ENCODE data around the gene EGFL7. TPM values are rescaled to one million over a fixed set of nuclear protein-coding genes. Genes with fewer than 3 reads are reported as not detected.

EGFL7 gene
- total RNA-seq, 2 experiments from 2014 or later: 1.1 to 1.6 TPM

DNA sequence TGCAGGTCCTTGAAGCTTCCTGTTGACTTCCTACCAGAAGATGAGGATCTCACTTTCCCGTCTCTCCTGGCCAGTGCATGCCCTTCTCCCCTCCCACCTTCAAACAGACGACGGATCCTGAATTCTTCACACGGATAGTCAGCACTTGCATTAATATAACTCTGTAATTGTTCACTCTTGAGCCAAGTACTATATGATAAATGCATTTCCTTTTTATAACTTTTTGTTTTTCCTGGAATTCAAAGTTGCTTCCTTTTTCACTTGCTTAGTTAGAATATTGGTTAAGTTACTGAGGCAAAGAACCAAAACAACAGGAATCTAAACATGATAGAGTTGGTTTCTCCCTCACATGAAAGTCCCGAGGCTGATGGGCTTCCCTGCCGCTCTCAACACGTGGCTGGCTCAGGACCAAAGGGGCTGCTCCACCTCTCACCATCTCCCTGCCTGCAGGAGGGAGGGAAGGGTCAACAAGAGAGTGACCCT is 20.2 kb upstream of the EGFL7 start:
- peaks cover 15% of the 10 kb centered on the region for H3K27me3 Mint-ChIP-seq
- H3K4me3 Mint-ChIP-seq: no peak overlapping the region
- no peak for DNase-seq
- ChIA-PET POLR2A (no interaction called here), CTCF (interaction anchor here (0.9 to 3.5 kb wide), 5 partner anchors 37 to 158 kb away, joined by 3 to 16 read pairs (median 3); no protein-coding TSS in a partner anchor)
- no peak for ATAC-seq
- no peaks in the 10 kb centered on the region for H3K36me3 Mint-ChIP-seq (ENCODE audit: low read depth)
- H3K9me3 Mint-ChIP-seq: no peaks in the 10 kb centered on the region
- intact Hi-C loops (cut with micrococcal nuclease): no loop called here
- TF ChIP-seq CTCF (IDR thresholded peaks at IDR 0.05): no peak
- no peaks in the 10 kb centered on the region for H3K4me1 Mint-ChIP-seq (ENCODE audit: low read depth)
- no peak overlapping the region for H3K27ac Mint-ChIP-seq

GRCh38 chr9:136643596-136644342 is 18.9 kb upstream of the EGFL7 start:
- CTCF ChIA-PET: interaction anchor here (0.7 to 3.5 kb wide), 8 partner anchors 9 to 160 kb away, joined by 3 to 16 read pairs (median 3); no protein-coding TSS in a partner anchor
- H3K9me3 Mint-ChIP-seq: no peaks in the 10 kb centered on the region
- POLR2A ChIA-PET: no interaction called here
- ATAC-seq (no peak), DNase-seq (no peak)
- H3K27ac Mint-ChIP-seq: no peak overlapping the region
- H3K27me3 Mint-ChIP-seq: peaks cover 17% of the 10 kb centered on the region
- no peaks in the 10 kb centered on the region for H3K36me3 Mint-ChIP-seq (ENCODE audit: low read depth)
- intact Hi-C loops (cut with micrococcal nuclease): no loop called here
- TF ChIP-seq CTCF (IDR thresholded peaks at IDR 0.05): no peak
- no peak overlapping the region for H3K4me3 Mint-ChIP-seq
- H3K4me1 Mint-ChIP-seq (ENCODE audit: low read depth): no peaks in the 10 kb centered on the region

DNA sequence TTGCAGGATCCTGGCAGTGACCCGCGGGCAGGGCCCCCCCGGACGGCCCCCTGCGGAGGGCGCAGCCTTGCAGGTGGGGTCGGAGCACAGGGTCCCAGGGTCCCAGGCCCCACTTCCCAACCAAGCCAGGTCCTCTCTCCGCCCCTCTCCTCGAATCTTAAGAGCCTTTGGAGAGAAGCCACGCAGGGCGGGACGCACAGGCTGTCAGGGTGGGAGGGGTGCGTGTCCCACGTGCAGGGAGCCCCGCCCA is 18.4 kb upstream of the EGFL7 start:
- Mint-ChIP-seq H3K9me3 (no peaks in the 10 kb centered on the region), H3K4me1 (ENCODE audit: low read depth) (no peaks in the 10 kb centered on the region), H3K4me3 (no peak overlapping the region), H3K27ac (no peak overlapping the region), H3K27me3 (peaks cover 19% of the 10 kb centered on the region), H3K36me3 (ENCODE audit: low read depth) (no peaks in the 10 kb centered on the region)
- intact Hi-C loops (cut with micrococcal nuclease): no loop called here
- ChIA-PET CTCF (interaction anchor here (0.7 to 3.5 kb wide), 5 partner anchors 9 to 160 kb away, joined by 3 to 16 read pairs (median 4); no protein-coding TSS in a partner anchor), POLR2A (no interaction called here)
- DNase-seq (no peak), ATAC-seq (no peak)
- TF ChIP-seq CTCF (IDR thresholded peaks at IDR 0.05): no peak

DNA sequence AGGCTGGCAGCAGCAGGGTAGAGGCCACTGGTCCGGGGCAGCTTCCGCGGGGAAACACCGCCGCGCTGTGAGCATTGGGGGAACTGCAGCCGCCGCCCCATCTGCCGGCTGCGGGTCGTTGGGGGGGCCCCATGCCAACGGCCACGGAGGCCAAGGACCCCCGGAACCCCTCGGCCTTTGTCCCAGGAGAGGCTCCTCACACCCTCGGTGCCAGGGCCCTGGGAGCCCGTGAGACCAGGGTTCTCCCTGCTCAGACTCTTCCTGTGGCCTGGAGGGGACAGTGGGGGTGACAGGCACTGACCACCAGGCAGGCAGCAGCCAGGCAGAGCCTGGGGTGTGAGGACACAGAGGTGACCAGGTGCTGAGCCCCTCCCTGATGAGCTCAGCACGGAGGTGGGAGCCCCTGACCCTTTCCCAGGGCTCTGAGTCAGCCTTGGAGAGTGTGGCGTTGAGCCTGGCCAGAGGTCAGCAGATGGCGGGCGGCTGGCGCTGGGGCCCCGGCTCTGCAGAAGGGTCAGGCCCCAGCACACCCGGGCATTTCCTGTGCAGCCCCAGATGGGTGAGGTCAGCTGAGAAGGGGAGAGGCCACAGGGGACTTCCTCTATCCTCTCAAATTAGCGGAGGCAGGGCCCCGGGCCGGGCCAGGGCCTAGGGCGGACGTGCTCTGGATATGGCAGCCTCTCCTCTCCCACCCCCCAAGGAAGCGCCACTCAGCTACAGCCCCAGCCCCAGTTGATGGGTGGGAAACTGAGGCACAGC is 17.9 kb upstream of the EGFL7 start:
- Mint-ChIP-seq H3K4me1 (ENCODE audit: low read depth) (no peaks in the 10 kb centered on the region), H3K27ac (no peak overlapping the region), H3K27me3 (peaks cover 19% of the 10 kb centered on the region), H3K9me3 (no peaks in the 10 kb centered on the region), H3K36me3 (ENCODE audit: low read depth) (no peaks in the 10 kb centered on the region), H3K4me3 (no peak overlapping the region)
- POLR2A ChIA-PET: interaction anchor here (0.9 kb wide), 1 partner anchor 83 kb away, joined by 4 read pairs; no protein-coding TSS in a partner anchor
- peak; percentile 84 for DNase-seq
- intact Hi-C loops (cut with micrococcal nuclease): no loop called here
- CTCF ChIA-PET: interaction anchor here (0.7 to 3.5 kb wide), 6 partner anchors 10 to 161 kb away, joined by 3 to 16 read pairs (median 4); no protein-coding TSS in a partner anchor
- TF ChIP-seq CTCF (IDR thresholded peaks at IDR 0.05): peak; percentile 97
- peak; percentile 99 for ATAC-seq
